ENCODE data around the gene PALMD.

GRCh38 chr1:99629164-99629563, 16.7 kb upstream of the PALMD start:
- TF ChIP-seq CTCF (IDR thresholded peaks at IDR 0.05; ENCODE audit: poor library complexity) (no peak), EZH2 (IDR thresholded peaks at IDR 0.05; ENCODE audit: borderline replicate concordance) (no peak)

All from hepatocyte (in vitro differentiated cells).